HG02678 (cell line): ENCODE results near the gene VGLL1.

Source experiments
- ATAC-seq: cut with Tn5 transposase; IDR thresholded peaks from one replicate; pipeline ENCODE4 v1.9.1; 2021; ENCODE audit warnings: mild to moderate bottlenecking, moderate library complexity; ENCODE audit not compliant: unreplicated experiment

The VGLL1 gene, protein sequence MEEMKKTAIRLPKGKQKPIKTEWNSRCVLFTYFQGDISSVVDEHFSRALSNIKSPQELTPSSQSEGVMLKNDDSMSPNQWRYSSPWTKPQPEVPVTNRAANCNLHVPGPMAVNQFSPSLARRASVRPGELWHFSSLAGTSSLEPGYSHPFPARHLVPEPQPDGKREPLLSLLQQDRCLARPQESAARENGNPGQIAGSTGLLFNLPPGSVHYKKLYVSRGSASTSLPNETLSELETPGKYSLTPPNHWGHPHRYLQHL

GRCh38 chrX:136531951-136532350 lies at the start of gene VGLL1:
TSS of gene VGLL1 (plus strand) at chrX:136532215. CDS start at chrX:136536021, 3,806 bp downstream.
- ATAC-seq = no peak

GRCh38 chrX:136487647-136488046 lies 44.4 kb upstream of the VGLL1 start, which contains the start of gene BRS3:
TSS of gene BRS3 (plus strand) at chrX:136487947. CDS start at chrX:136488115, 168 bp downstream.
- ATAC-seq = no peak

GRCh38 chrX:136488706-136489105 lies 43.3 kb upstream of the VGLL1 start:
- no peak for ATAC-seq

- ATAC-seq = no peak
Observed at GRCh38 chrX:136491832-136492231, 40.2 kb upstream of the VGLL1 start.

GRCh38 chrX:136493011-136493410 lies 39.0 kb upstream of the VGLL1 start:
- ATAC-seq = no peak

DNA sequence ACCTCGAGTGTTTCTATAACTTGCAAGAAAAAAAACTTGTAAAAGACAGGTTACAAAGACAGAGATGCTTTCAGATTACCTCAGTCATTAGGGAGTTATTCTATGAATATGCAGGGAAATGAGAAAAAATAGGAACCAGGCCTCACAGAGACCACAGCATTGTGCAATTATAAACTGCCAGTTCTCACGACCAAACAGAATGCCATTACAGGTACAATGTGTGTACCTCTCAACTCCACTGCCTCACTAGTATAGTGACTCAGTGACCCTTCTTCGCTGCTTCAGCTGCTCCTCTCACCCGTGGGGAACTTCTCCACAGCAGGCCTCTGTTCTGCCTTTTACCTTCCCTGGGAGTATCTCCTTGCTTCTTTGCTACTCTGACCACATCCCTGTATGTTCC lies 37.0 kb upstream of the VGLL1 start:
- no peak for ATAC-seq

GRCh38 chrX:136496186-136496763 lies 35.7 kb upstream of the VGLL1 start:
- ATAC-seq = no peak

- peak; percentile 81 for ATAC-seq
Observed at GRCh38 chrX:136496764-136497555, 35.1 kb upstream of the VGLL1 start.

DNA sequence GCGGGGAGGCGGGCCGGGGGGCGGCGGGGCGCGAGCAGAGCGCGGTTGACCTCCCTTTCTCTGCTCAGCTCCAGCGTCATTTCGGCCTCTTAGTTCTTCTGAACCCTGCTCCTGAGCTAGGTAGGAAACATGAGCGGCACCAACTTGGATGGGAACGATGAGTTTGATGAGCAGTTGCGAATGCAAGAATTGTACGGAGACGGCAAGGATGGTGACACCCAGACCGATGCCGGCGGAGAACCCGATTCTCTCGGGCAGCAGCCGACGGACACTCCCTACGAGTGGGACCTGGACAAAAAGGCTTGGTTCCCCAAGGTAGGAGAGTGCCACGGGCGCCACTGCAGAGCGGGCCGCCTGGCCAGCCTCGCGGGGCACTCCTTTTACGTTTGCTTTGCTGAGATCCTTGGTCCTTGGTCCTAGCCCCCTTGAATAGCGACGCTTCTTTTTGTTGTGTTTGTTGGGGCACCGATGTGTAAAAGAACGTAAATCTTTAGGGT lies 34.4 kb upstream of the VGLL1 start, which contains the start of gene HTATSF1:
HTATSF1 (plus strand) TSS at position 37 of the 497 bp plus-strand sequence; CDS start at position 130, 93 bp downstream.
- ATAC-seq = no peak

DNA sequence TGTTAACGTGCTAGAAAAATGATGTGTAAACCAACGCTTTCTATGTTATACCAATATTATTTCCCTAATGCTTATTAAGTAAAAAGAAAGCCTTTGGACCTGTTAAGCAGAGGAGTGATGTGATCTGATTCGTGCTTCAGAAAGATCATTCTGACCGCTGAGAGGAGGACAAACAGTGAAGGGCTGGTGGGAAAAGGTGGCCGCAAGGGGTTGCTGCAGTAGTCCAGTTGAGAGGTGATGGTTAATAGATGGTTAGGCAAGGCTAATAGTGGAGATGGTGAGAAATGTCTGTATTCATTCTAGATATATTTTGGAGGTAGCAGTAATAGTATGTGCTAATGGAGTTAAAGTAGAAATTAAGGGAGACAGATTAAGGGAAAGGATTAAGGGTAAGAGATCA lies 12.9 kb upstream of the VGLL1 start:
- ATAC-seq = no peak

DNA sequence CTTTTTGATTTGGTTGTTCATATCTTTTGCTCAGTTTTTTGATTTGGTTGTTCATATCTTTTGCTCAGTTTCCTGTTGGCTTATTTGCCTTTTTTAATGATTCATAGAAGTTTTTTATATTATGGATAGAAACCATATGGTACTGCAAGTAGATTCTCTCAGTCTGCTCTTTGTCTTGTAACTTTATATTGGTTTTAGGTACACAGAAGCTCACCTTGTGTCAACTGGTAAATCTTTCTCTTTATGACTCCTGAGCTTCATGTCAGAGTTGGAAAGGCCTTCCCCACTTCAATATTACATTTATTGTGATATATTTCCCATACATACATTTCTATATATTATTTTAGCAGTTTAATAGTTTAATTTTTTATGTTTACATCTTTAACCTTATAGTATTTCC lies 8.2 kb upstream of the VGLL1 start:
- no peak for ATAC-seq

DNA sequence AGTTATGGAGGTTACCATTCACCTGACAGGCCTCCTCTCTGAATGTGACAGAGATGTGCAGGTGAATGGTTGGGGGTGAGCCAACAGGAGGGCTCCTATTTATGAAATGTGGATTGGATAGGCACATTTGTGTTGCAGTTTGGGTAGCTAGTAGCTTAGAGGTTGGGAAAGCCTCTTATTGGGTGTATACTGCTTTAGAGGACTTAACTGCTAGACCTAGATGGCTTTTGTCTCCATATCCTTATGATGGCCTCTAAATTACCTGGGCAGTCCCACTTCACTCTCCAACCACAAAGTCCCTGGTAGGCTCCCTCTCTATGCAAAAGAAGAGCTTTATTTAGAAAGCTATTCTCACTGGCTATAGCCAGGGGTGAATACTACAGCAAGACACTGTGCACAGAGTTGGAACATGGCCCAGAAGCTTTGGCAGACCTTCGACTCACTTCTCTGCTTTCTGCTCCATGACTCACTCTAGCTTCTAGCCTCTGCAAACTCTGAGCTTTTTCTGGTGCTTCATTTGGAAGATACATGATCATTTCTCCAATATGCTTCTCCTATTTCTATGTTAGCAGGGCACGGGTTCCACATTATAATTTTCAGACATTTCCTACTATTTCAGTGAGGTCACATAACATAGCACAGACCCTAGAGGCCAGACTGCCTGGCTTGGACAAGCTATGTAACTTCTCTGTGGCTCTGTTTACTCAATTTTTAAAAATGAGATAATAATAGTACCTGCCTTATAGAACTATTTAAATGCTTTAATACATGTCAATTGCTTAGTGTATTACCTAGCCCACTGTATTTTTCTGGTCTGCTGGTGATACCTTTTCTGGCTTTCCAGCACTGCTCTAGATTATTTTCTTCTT lies 6.0 kb upstream of the VGLL1 start:
- ATAC-seq = no peak

DNA sequence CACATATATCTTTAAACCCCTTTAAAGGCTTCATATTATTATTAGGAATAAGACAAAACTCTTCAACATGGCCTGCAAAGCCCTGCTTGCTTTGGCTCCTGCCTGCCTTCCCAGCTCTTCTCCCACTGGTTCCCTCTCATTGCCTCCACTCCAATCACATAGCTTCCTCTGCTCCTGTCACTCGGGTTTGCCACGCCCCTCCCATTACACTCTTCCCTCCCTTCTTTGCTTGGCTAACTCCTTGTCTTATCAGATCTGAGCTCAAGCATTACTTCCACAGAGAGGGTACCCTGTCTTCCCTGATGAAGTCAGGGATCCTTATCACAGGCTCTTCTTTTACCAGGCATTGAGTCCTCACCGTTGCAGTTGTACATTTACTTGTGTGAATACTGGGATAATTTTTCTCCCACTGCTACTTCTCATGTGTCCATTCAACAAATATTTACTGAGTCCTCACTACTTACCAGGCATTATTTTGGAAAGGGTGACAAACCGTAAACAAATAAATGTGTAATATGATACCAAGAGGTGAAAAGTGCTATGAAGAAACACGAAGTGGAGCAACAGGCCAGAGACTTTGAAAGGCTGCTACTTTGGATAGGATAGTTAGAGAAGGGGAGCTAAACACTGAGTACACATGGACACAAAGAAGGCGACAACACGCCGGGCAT lies 3.2 kb upstream of the VGLL1 start:
- no peak for ATAC-seq

- no peak for ATAC-seq
Observed at GRCh38 chrX:136529795-136530194, 2.2 kb upstream of the VGLL1 start.

GRCh38 chrX:136534131-136534530 lies 2.1 kb downstream of the VGLL1 start:
- ATAC-seq = no peak

DNA sequence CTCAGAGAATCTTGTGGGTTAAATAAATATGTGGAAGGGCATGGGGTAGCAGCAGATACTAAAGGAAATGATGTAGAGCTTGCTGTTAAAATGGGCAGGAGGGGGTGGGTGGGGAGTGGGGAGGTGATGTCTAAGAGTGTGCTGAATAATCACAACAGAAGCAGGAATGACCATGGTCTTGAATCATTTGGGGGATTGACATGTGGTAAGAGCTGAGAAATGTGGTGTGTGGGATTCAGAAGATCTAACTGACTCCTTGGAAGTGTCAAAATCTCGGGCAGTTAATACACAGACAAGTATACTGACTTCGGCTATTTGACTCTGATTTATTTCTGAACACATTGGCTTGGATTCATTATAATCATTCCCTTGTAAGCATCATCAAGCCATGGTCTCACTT lies 6.8 kb downstream of the VGLL1 start:
- ATAC-seq = no peak

- ATAC-seq = no peak
Observed at GRCh38 chrX:136540226-136540625, 8.2 kb downstream of the VGLL1 start.

DNA sequence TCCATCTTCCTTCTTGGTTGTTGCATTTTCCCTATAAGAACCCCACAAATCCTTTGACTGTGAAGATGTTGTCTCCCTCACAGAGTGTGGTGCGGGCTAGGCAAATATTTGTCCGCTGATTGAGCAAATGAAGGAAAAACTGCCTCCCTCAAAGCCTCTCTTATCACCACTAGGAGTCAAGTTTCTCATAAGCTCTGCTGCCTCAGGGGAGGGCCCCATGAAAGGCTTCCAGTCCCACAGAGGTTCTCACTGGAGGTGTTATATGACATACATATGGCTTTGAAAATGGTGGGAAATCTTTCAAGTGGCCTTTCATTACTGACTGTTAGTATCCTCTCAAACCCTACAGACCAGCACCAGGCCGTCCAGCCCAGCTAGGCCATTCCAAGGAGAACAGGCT lies 9.3 kb downstream of the VGLL1 start:
- no peak for ATAC-seq

DNA sequence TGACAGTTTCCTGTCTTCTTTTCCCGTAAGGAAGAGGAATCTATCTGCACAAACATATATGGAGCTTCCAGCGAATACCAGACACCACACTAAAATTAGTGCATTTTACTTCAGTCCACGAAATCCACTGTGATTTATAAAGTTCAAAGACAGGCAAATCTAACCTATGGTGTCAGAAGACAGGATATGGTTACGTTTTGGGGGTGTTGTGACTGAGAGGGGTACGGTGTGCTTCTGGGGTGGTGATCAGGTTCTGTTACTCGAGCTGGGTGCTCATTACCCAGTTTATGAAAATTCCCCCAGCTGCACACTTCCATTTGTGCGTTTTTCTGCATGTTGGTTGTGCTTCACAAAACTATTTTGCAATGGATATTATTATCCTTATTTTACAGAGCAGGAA lies 10.3 kb downstream of the VGLL1 start:
- ATAC-seq = no peak

GRCh38 chrX:136546371-136546781 lies 14.4 kb downstream of the VGLL1 start:
- ATAC-seq = no peak
